OCI-LY1 (cell line): ENCODE measurements around the gene MROH7.

Experiments
- H2AFZ ChIP-seq: fragments of 200-600 bp; sonication (generic), shearing (Covaris generic); 2 replicates; pipeline ENCODE4 v1.6.0; 2014; ENCODE audit warnings: antibody characterized with exemption, mild to moderate bottlenecking, low read length
- H3F3A ChIP-seq: fragments of 200-600 bp; sonication (generic), shearing (Covaris generic); 2 replicates; pipeline ENCODE4 v1.6.0; 2014; ENCODE audit warnings: mild to moderate bottlenecking, antibody characterized with exemption, low read length, moderate library complexity; ENCODE audit not compliant: insufficient read depth
- H3K27ac ChIP-seq: fragments of 200-600 bp; sonication (generic); 2 replicates; pipeline ENCODE4 v1.5.1; 2014; ENCODE audit warnings: low read length, mixed run types, mild to moderate bottlenecking, low read depth; ENCODE audit not compliant: poor library complexity, severe bottlenecking
- H3K27me3 ChIP-seq: fragments of 200-600 bp; sonication (generic); 2 replicates; pipeline ENCODE4 v1.6.0; 2014; ENCODE audit warnings: antibody characterized with exemption, mild to moderate bottlenecking, low read length, moderate library complexity; ENCODE audit not compliant: insufficient read depth
- H3K36me3 ChIP-seq: fragments of 200-600 bp; sonication (generic); 2 replicates; pipeline ENCODE4 v1.6.1; 2014; ENCODE audit warnings: mild to moderate bottlenecking, antibody characterized with exemption, low read length, moderate library complexity, mixed read lengths; ENCODE audit not compliant: insufficient read depth
- H3K4me1 ChIP-seq: fragments of 200-600 bp; sonication (generic); 2 replicates; pipeline ENCODE4 v1.5.1; 2014; ENCODE audit warnings: mild to moderate bottlenecking, low read length, moderate library complexity; ENCODE audit not compliant: insufficient read depth, severe bottlenecking
- H3K4me2 ChIP-seq: fragments of 200-600 bp; sonication (generic), shearing (Covaris generic); 2 replicates; pipeline ENCODE4 v1.6.1; 2014; ENCODE audit warnings: low read length
- H3K4me3 ChIP-seq: fragments of 200-600 bp; sonication (generic); 2 replicates; pipeline ENCODE4 v1.5.1; 2014; ENCODE audit warnings: low read length, low read depth, mild to moderate bottlenecking, mixed read lengths; ENCODE audit not compliant: poor library complexity, severe bottlenecking
- H3K79me2 ChIP-seq: fragments of 200-600 bp; shearing (Covaris generic); 2 replicates; pipeline ENCODE4 v1.6.1; 2016; ENCODE audit warnings: mixed run types, low read length, mixed read lengths; ENCODE audit not compliant: insufficient read depth
- H3K9ac ChIP-seq: fragments of 200-600 bp; sonication (generic), shearing (Covaris generic); 2 replicates; pipeline ENCODE4 v1.6.1; 2014; ENCODE audit warnings: mild to moderate bottlenecking, low read length, mixed read lengths
- H3K9me2 ChIP-seq: fragments of 200-600 bp; sonication (generic), shearing (Covaris generic); 2 replicates; pipeline ENCODE4 v1.6.1; 2014; ENCODE audit warnings: low read depth, mild to moderate bottlenecking, low read length, mixed read lengths
- H3K9me3 ChIP-seq: fragments of 200-600 bp; shearing (Covaris generic); 2 replicates; pipeline ENCODE4 v1.6.1; 2014; ENCODE audit warnings: low read length, mixed read lengths
- H4K20me1 ChIP-seq: fragments of 200-600 bp; sonication (generic), shearing (Covaris generic); 2 replicates; pipeline ENCODE4 v1.6.0; 2016; ENCODE audit warnings: mild to moderate bottlenecking, low read length; ENCODE audit not compliant: insufficient read depth
- EZH2 ChIP-seq: fragments of 200-600 bp; sonication (generic), shearing (Covaris generic); IDR thresholded peaks from 2 replicates; pipeline ENCODE4 v1.8.0; 2017; ENCODE audit warnings: borderline replicate concordance, mixed run types, mild to moderate bottlenecking, antibody characterized with exemption, low read length, moderate library complexity, mixed read lengths
- TF ChIP-seq, protein P1 (sequence below): fragments of 200-600 bp; sonication (generic), shearing (Covaris generic); IDR thresholded peaks from 2 replicates; pipeline ENCODE4 v1.5.1; 2017; ENCODE audit warnings: mild to moderate bottlenecking, antibody characterized with exemption, low read length, moderate library complexity, mixed read lengths

Gene MROH7

DNA sequence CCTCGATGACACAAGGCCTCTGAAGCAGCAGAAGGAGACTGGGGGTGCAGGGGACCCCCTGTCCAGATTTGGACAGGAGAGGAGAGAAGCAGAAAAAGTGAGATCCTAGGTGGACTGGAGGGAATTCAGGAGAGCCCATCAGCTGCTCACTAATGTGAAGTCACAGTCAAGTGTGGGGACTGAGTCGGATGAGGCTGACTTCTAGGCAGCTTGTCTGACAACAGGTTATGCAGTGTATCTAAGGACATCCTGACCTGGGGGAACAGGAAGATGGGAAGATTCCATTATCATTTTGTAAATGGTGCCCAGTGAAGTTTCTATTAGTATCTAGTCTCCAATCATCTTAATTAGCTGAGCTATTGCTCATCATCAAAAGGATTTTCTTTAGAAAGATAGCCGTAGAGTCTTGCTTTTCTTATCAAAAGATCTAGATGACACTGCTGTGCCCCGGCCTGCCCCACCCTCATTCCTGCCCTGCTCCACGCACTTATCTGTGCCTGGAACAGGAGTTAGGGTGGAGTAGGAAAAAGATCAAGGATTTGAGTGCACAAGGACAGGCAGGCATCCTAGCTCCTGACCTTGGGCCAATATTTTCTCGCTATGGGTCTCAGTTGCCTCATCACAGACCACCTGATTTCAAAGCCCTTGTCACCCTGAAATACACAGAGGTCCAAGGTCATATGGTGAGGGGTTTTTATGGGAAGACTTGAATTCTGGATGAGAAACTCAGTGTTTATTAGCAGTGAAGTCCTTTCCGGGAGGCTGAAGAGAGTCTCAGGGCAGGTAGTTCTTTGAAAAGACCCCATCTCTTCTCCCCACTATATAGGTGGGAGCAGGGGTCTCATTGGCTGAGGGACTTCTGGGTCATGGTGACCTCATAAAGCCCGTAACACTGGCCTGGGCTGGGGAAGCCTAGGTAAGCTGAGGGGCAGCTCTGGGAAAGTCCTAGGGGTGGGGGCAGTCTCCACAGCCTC, at the start of gene MROH7:
MROH7 (plus strand) TSS at position 924 of the 974 bp plus-strand sequence. CDS start 11,141 bp downstream, outside the sequence.
- Histone ChIP-seq H3K79me2 (no peaks in the 10 kb centered on the region), H3K9ac (no peak within 1 kb of the TSS), H3K9me3 (peaks cover 7% of the 10 kb centered on the region; the same call in 1 of the 2 replicates), H3K36me3 (no peaks in the 10 kb centered on the region; the same call in 1 of the 2 replicates), H3K4me2 (no peak within 1 kb of the TSS), H2AFZ (no peak within 1 kb of the TSS), H3K9me2 (no peaks in the 10 kb centered on the region), H3K4me3 (no peak within 1 kb of the TSS), H3F3A (no peaks in the 10 kb centered on the region), H3K27ac (no peak within 1 kb of the TSS), H3K27me3 (no peaks in the 10 kb centered on the region), H3K4me1 (no peaks in the 10 kb centered on the region), H4K20me1 (no peaks in the 10 kb centered on the region)
- no peak for TF ChIP-seq EZH2
- TF ChIP-seq, protein P1, sequence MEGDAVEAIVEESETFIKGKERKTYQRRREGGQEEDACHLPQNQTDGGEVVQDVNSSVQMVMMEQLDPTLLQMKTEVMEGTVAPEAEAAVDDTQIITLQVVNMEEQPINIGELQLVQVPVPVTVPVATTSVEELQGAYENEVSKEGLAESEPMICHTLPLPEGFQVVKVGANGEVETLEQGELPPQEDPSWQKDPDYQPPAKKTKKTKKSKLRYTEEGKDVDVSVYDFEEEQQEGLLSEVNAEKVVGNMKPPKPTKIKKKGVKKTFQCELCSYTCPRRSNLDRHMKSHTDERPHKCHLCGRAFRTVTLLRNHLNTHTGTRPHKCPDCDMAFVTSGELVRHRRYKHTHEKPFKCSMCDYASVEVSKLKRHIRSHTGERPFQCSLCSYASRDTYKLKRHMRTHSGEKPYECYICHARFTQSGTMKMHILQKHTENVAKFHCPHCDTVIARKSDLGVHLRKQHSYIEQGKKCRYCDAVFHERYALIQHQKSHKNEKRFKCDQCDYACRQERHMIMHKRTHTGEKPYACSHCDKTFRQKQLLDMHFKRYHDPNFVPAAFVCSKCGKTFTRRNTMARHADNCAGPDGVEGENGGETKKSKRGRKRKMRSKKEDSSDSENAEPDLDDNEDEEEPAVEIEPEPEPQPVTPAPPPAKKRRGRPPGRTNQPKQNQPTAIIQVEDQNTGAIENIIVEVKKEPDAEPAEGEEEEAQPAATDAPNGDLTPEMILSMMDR, result no peak

DNA sequence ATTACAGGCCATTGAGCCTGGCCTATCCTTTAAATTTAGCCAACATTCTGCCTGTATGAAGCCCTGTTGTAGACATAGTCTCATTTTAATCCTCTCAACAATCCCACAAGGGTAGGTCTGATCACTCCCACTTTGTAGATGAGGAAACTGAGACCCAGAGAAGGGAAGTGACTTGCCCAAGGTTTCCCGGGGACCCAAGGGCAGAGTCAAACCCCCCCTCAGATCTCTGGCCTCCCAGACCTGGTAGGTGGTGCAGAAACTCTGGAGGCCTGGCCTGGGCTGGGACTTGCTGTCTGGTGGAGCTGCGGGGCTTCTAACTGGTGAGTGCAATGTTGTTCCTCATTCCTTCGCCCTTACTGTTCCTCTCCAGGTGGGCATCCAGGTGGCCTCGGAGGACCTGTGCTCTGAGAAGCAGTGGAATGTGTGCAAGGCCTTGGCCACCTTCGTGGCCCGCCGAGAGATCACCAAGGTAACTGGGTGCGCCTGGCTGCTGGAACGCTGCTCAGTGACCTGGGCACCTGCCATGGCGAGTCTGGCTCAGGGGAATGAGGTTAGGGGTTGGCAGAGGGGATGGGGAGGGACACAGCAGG, 47.9 kb upstream of the MROH7 start:
- H3F3A ChIP-seq, result no peaks in the 10 kb centered on the region
- H3K79me2 ChIP-seq, result no peaks in the 10 kb centered on the region
- H4K20me1 ChIP-seq, result no peaks in the 10 kb centered on the region
- H3K9ac ChIP-seq, result no peak overlapping the region
- H2AFZ ChIP-seq, result no peak overlapping the region
- TF ChIP-seq, protein P1, result no peak
- TF ChIP-seq EZH2, result no peak
- no peaks in the 10 kb centered on the region for H3K27me3 ChIP-seq
- H3K4me1 ChIP-seq, result no peaks in the 10 kb centered on the region
- H3K36me3 ChIP-seq, result no peaks in the 10 kb centered on the region
- H3K27ac ChIP-seq, result no peak overlapping the region
- H3K9me2 ChIP-seq, result no peaks in the 10 kb centered on the region
- H3K4me2 ChIP-seq, result no peak overlapping the region
- no peak overlapping the region for H3K4me3 ChIP-seq
- no peaks in the 10 kb centered on the region for H3K9me3 ChIP-seq

DNA sequence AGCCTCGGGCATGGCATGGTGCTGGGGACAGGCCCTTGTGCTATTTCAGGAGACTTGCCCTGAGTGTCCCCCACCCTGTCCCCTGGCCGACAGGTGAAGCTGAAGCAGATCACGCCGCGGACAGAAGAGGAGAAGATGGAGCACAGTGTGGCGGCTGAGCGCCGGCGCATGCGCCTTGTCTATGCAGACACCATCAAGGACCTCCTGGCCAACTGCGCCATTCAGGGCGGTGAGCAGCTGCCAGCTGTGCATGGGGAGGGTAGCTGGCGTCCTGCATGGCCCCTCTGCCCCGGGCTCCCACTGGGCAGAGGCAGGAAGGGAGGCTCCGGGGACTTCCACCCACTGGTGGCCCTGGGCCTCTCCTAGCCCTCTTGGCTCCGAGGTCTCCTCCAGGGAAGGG, 47.1 kb upstream of the MROH7 start:
- no peak overlapping the region for H3K9ac ChIP-seq

More for the DNA sequence above, 47.1 kb upstream of the MROH7 start:
- H2AFZ ChIP-seq, result no peak overlapping the region
- no peaks in the 10 kb centered on the region for H3K9me3 ChIP-seq
- no peaks in the 10 kb centered on the region for H3K79me2 ChIP-seq
- no peaks in the 10 kb centered on the region for H3K4me1 ChIP-seq
- no peaks in the 10 kb centered on the region for H4K20me1 ChIP-seq
- H3K27ac ChIP-seq, result no peak overlapping the region
- H3F3A ChIP-seq, result no peaks in the 10 kb centered on the region
- no peaks in the 10 kb centered on the region for H3K9me2 ChIP-seq
- no peaks in the 10 kb centered on the region for H3K27me3 ChIP-seq
- H3K4me2 ChIP-seq, result no peak overlapping the region
- TF ChIP-seq, protein P1, result no peak
- TF ChIP-seq EZH2, result no peak
- no peak overlapping the region for H3K4me3 ChIP-seq
- H3K36me3 ChIP-seq, result no peaks in the 10 kb centered on the region
